ENCODE results near the gene SP9.

SP9 gene

DNA sequence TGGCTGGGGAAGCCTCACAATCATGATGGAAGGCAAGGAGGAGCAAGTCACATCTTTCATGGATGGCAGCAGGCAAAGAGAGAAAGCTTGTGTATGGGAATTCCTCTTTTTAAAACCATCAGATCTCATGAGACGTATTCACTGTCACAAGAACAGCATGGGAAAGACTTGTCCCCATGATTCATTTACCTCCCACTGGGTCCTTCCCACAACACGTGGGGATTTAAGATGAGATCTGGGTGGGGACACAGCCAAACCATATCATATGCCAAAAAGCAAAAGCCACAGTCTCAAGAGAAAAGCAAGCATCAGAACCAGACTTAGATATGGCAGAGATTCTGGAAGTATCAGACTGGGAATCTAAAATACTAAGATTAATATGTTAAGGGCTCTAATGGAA, 30.8 kb downstream of the SP9 start:
- TF ChIP-seq, protein P1, sequence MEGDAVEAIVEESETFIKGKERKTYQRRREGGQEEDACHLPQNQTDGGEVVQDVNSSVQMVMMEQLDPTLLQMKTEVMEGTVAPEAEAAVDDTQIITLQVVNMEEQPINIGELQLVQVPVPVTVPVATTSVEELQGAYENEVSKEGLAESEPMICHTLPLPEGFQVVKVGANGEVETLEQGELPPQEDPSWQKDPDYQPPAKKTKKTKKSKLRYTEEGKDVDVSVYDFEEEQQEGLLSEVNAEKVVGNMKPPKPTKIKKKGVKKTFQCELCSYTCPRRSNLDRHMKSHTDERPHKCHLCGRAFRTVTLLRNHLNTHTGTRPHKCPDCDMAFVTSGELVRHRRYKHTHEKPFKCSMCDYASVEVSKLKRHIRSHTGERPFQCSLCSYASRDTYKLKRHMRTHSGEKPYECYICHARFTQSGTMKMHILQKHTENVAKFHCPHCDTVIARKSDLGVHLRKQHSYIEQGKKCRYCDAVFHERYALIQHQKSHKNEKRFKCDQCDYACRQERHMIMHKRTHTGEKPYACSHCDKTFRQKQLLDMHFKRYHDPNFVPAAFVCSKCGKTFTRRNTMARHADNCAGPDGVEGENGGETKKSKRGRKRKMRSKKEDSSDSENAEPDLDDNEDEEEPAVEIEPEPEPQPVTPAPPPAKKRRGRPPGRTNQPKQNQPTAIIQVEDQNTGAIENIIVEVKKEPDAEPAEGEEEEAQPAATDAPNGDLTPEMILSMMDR (IDR thresholded peaks at IDR 0.05; ENCODE audit: insufficient read depth, low read depth, low read length, missing control alignments): no peak
- H3K4me3 ChIP-seq (ENCODE audit: low read length): no peak overlapping the region
- no peak for DNase-seq (ENCODE audit: low read depth)

DNA sequence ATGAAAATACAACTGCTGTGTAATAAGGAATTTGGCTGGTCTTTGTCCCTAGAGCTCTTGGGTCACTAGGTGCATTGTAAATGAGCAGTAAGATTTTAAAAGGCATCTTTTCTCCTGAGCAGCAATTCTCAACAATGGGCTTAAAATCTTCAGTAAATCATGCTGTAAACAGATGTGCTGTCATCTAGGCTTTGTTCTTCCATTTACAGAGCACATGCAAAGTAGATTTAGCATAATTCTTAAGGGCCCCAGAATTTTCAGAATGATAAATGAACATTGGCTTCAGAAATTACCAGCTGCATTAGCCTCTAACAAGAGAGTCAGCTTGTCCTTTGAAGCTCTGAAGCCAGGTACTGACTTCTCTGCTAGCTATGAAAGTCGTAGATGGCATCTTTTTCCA, 33.9 kb downstream of the SP9 start:
- DNase-seq (ENCODE audit: low read depth): no peak
- TF ChIP-seq, protein P1 (IDR thresholded peaks at IDR 0.05; ENCODE audit: insufficient read depth, low read depth, low read length, missing control alignments): no peak
- no peak overlapping the region for H3K4me3 ChIP-seq (ENCODE audit: low read length)

DNA sequence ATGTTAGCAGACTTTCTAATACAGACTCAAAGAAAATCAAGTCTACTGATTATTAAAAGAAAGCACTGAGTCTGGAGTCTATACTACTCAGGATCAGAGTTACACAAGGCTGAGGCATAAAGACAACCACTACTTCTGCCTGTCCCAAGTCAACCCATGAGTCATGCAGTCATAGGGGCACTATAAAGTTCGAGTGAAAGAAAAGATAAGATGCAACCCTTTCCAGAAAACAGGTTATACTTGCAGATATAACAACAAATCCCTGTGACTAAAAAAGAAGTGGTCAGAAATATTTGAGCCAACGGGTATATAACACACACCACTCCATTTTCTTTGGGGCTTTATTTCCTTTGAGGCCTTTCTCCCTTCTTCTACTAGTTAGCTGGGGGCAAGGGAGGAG, 42.2 kb downstream of the SP9 start:
- DNase-seq (ENCODE audit: low read depth): peak; percentile 30
- no peak overlapping the region for H3K4me3 ChIP-seq (ENCODE audit: low read length)
- TF ChIP-seq, protein P1 (IDR thresholded peaks at IDR 0.05; ENCODE audit: insufficient read depth, low read depth, low read length, missing control alignments): no peak

DNA sequence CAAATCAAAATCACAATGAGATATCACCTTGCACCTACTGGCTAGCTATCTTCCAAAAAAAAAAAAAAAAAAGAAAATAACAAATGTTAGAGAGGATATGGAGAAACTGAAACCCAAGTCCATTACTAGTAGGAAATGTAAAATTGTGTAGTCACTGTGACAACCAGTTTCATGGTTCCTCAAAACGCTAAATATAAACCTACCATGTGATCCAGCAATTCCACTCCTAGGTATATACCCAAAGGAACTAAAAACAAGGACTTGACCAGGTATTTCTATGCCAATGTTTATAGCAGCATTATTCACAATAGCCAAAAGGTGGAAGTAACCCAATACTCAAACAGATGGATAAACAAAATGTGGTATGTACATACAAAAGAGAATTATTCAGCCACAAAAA, 49.0 kb downstream of the SP9 start:
- no peak overlapping the region for H3K4me3 ChIP-seq (ENCODE audit: low read length)
- no peak for DNase-seq (ENCODE audit: low read depth)
- TF ChIP-seq, protein P1 (IDR thresholded peaks at IDR 0.05; ENCODE audit: insufficient read depth, low read depth, low read length, missing control alignments): no peak

DNA sequence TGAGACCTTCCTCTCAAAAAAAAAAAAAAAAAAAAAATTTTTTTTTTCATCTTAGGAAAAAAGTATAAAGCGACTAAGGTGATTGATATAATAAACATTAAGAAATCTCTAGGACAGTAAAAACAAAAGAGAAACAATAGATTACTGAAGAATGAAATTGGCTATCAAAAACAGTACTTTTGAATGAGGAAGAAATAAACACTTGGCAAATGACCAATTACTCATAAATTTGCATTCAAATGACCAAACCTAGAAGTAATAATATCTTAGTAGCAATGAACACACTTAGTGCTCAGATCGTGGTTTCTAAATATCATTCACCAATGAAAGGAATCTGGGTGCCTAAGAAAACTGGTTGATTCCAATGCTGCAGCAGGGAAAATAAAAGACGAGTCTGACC, 50.4 kb downstream of the SP9 start:
- TF ChIP-seq, protein P1 (IDR thresholded peaks at IDR 0.05; ENCODE audit: insufficient read depth, low read depth, low read length, missing control alignments): no peak
- no peak for DNase-seq (ENCODE audit: low read depth)
- H3K4me3 ChIP-seq (ENCODE audit: low read length): no peak overlapping the region

All from epithelial cell of esophagus (primary cell).